ENCODE measurements around the gene TTI1. TPM values are rescaled to one million over a fixed set of nuclear protein-coding genes. Genes with fewer than 3 reads are reported as not detected.

TTI1 gene
- total and polyA plus RNA-seq, 2 donors (not counting 1 experiment from before 2014, with no cell fraction given), result 13.9 to 33.9 TPM

- H3K9me3 ChIP-seq (ENCODE audit: control extremely low read depth in 1 of 3, control insufficient read depth in 2 of 3, insufficient read depth in 1 of 3, low read length in 2 of 3), result no peaks in the 10 kb centered on the region
- H2AFZ ChIP-seq (ENCODE audit: insufficient read depth, low read depth, low read length, poor library complexity, severe bottlenecking), result no peak overlapping the region
- peaks cover 29% of the 10 kb centered on the region for H4K20me1 ChIP-seq (ENCODE audit: control insufficient read depth, insufficient read depth, low read length, poor library complexity, severe bottlenecking)
- no peak overlapping the region for H3K27ac Mint-ChIP-seq
- H3K4me2 ChIP-seq (replicated peaks; ENCODE audit: low read depth, low read length, poor library complexity, severe bottlenecking), result no peak overlapping the region
- H3K4me1 Mint-ChIP-seq, result peaks cover 57% of the 10 kb centered on the region
- ATAC-seq (ENCODE audit: low read depth), result no peak
- H3K27me3 Mint-ChIP-seq, result no peaks in the 10 kb centered on the region
- POLR2A ChIA-PET, result no interaction called here
- intact Hi-C loops (cut with micrococcal nuclease), result no loop called here
- TF ChIP-seq, protein P1, sequence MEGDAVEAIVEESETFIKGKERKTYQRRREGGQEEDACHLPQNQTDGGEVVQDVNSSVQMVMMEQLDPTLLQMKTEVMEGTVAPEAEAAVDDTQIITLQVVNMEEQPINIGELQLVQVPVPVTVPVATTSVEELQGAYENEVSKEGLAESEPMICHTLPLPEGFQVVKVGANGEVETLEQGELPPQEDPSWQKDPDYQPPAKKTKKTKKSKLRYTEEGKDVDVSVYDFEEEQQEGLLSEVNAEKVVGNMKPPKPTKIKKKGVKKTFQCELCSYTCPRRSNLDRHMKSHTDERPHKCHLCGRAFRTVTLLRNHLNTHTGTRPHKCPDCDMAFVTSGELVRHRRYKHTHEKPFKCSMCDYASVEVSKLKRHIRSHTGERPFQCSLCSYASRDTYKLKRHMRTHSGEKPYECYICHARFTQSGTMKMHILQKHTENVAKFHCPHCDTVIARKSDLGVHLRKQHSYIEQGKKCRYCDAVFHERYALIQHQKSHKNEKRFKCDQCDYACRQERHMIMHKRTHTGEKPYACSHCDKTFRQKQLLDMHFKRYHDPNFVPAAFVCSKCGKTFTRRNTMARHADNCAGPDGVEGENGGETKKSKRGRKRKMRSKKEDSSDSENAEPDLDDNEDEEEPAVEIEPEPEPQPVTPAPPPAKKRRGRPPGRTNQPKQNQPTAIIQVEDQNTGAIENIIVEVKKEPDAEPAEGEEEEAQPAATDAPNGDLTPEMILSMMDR (IDR thresholded peaks at IDR 0.05), result no peak
- TF ChIP-seq EZH2 (IDR thresholded peaks at IDR 0.05; ENCODE audit: borderline replicate concordance, insufficient read depth, low read depth, low read length, poor library complexity, severe bottlenecking), result no peak
- H3K79me2 ChIP-seq (ENCODE audit: control insufficient read depth, insufficient read depth, low read length), result peaks cover 100% of the 10 kb centered on the region
- no peak overlapping the region for H3K9ac ChIP-seq (ENCODE audit: low read length)
- H3K4me1 ChIP-seq (ENCODE audit: control insufficient read depth in 2 of 2, insufficient read depth in 2 of 2, low read length in 2 of 2), result peaks cover 17 to 22% of the 10 kb centered on the region in 2 donors
- no peak overlapping the region for H3K27ac ChIP-seq (ENCODE audit: low read length in 2 of 2)
- H3K4me3 ChIP-seq (ENCODE audit: control extremely low read depth in 1 of 5, extremely low read depth in 1 of 5, insufficient read depth in 1 of 5, low read depth in 2 of 5, low read length in 4 of 5), result no peak overlapping the region
- peaks cover 3% of the 10 kb centered on the region for H3K9me3 Mint-ChIP-seq (ENCODE audit: insufficient read depth)
- DNase-seq, result no peak
- no CpG with 5 or more reads among the region's 3 CpGs for WGBS (ENCODE audit: insufficient coverage)
- CTCF ChIA-PET, result interaction anchor here (0.7 kb wide), 1 partner anchor 291 kb away, joined by 3 read pairs; no protein-coding TSS in a partner anchor
- H3K4me3 Mint-ChIP-seq, result no peak overlapping the region
- no peaks in the 10 kb centered on the region for H3K36me3 ChIP-seq (replicated peaks in 1 of 2; ENCODE audit: control extremely low read depth in 1 of 2, control insufficient read depth in 1 of 2, extremely low read depth in 1 of 2, insufficient read depth in 2 of 2, low read length in 1 of 2)
- H3K27me3 ChIP-seq (replicated peaks in 1 of 4; ENCODE audit: control extremely low read depth in 1 of 4, control insufficient read depth in 3 of 4, insufficient read depth in 4 of 4, low read length in 3 of 4), result no peaks in the 10 kb centered on the region
Measured at GRCh38 chr20:38029453-38029852, 3.8 kb downstream of the TTI1 start.

DNA sequence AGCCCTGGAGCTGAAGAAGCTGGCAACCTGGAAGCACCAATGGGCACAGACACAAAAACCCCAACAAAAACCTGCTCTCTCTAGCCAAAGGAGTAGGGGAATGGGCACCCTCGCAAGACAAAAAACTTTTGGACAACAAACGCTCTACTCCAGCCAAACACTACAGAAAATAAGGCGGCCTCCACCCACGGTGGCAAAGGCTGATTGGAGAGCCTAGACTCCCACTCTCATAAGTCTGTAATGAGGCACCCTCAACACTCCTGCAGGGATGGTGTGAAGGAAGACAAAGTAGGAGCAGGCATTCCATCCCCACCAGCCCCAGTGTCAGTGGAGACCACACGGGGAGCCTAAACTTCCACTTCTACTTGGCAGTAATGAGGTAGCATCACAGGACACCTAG lies 8.8 kb downstream of the TTI1 start:
- Histone ChIP-seq H3K36me3 (replicated peaks in 1 of 2; ENCODE audit: control extremely low read depth in 1 of 2, control insufficient read depth in 1 of 2, extremely low read depth in 1 of 2, insufficient read depth in 2 of 2, low read length in 1 of 2) (peaks cover 0 to 1% of the 10 kb centered on the region in 2 experiments), H3K27me3 (replicated peaks in 1 of 4; ENCODE audit: control extremely low read depth in 1 of 4, control insufficient read depth in 3 of 4, insufficient read depth in 4 of 4, low read length in 3 of 4) (no peaks in the 10 kb centered on the region), H3K4me1 (ENCODE audit: control insufficient read depth in 2 of 2, insufficient read depth in 2 of 2, low read length in 2 of 2) (peaks cover 0 to 5% of the 10 kb centered on the region in 2 donors), H2AFZ (ENCODE audit: insufficient read depth, low read depth, low read length, poor library complexity, severe bottlenecking) (no peak overlapping the region), H3K4me2 (replicated peaks; ENCODE audit: low read depth, low read length, poor library complexity, severe bottlenecking) (no peak overlapping the region), H3K27ac (ENCODE audit: low read length in 2 of 2) (no peak overlapping the region), H3K79me2 (ENCODE audit: control insufficient read depth, insufficient read depth, low read length) (peaks cover 86% of the 10 kb centered on the region), H4K20me1 (ENCODE audit: control insufficient read depth, insufficient read depth, low read length, poor library complexity, severe bottlenecking) (peaks cover 42% of the 10 kb centered on the region), H3K9ac (ENCODE audit: low read length) (no peak overlapping the region), H3K4me3 (ENCODE audit: control extremely low read depth in 1 of 5, extremely low read depth in 1 of 5, insufficient read depth in 1 of 5, low read depth in 2 of 5, low read length in 4 of 5) (no peak overlapping the region), H3K9me3 (ENCODE audit: control extremely low read depth in 1 of 3, control insufficient read depth in 2 of 3, insufficient read depth in 1 of 3, low read length in 2 of 3) (no peaks in the 10 kb centered on the region)
- DNase-seq, result no peak
- Mint-ChIP-seq H3K4me1 (peaks cover 40% of the 10 kb centered on the region), H3K27ac (no peak overlapping the region), H3K4me3 (no peak overlapping the region), H3K9me3 (ENCODE audit: insufficient read depth) (peaks cover 3% of the 10 kb centered on the region), H3K27me3 (no peaks in the 10 kb centered on the region)
- no peak for ATAC-seq (ENCODE audit: low read depth)
- intact Hi-C loops (cut with micrococcal nuclease), result no loop called here
- WGBS (ENCODE audit: insufficient coverage), result 100% methylated on average over 1 of the region's 5 CpGs
- CTCF ChIA-PET, result no interaction called here
- POLR2A ChIA-PET, result no interaction called here
- TF ChIP-seq EZH2 (IDR thresholded peaks at IDR 0.05; ENCODE audit: borderline replicate concordance, insufficient read depth, low read depth, low read length, poor library complexity, severe bottlenecking), result no peak
- TF ChIP-seq, protein P1 (IDR thresholded peaks at IDR 0.05), result no peak

Measured in B cell (primary cell).